Activated CD8-positive, alpha-beta memory T cell treated with anti-CD3 and anti-CD28 coated beads for 24 hours (primary cell): ENCODE measurements around the gene SOSTDC1.

Source experiments
- DNase-seq: peaks from one replicate; pipeline ENCODE4 v3.0.0-alpha.2; 2020

The SOSTDC1 gene

DNA sequence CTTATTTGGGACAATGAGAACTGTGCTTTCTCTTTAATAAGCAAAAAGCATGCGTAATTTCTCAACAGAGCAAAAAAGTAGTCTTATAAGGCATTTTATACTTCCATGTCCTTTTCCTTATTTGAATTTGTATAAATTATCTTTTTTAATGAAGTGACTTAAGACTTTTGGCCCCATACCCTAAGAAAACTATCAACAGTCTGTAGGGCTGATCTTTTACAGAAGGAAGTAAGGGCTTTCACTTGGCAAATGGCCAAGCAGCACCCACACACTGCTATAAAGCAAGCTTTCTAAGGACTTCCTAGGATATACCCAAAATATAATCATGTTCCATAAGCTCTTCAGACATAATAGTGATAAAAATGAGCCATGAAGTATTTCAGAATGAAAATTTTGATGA is 47.6 kb downstream of the SOSTDC1 start:
- DNase-seq, result no peak

DNA sequence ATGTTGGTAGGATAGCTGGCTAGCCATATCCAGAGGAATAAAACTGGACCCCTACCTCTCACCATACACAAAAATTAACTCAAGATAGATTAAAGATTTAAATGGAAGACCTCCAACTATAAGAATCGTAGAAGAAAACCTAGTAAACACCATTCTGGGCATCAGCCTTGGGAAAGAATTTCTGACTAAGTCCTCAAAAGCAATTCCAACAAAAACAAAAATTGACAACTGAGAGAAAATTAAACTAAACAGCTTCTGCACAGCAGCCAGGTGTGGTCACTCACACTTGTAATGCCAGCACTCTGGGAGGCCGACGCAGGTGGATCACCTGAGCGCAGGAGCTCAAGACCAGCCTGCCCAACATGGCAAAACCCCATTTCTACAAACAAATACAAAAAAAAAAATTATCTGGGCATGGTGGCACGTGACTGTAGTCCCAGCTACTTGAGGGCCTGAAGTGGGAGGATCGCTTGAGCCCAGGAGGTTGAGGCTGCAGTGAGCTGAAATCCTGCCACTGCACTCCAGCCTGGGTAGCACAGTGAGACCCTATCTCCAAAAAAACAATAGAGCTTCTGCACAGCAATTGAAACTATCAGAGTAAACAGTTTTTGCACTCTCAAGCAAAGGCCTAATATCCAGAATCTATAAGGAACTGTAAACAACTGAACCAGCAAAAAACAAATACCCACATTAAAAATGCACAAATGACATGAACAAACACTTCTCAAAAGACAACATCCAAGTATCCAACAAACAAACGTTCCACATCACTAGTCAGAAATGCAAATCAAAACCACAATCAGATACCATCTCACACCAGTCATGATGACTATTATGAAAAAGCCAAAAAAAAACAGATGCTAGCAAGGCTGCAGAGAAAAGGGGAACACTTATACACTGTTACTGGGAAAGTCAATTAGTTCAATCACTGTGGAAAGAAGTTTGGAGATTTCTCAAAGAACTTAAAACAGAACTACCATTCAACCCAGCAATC is 49.0 kb downstream of the SOSTDC1 start:
- DNase-seq, result no peak

DNA sequence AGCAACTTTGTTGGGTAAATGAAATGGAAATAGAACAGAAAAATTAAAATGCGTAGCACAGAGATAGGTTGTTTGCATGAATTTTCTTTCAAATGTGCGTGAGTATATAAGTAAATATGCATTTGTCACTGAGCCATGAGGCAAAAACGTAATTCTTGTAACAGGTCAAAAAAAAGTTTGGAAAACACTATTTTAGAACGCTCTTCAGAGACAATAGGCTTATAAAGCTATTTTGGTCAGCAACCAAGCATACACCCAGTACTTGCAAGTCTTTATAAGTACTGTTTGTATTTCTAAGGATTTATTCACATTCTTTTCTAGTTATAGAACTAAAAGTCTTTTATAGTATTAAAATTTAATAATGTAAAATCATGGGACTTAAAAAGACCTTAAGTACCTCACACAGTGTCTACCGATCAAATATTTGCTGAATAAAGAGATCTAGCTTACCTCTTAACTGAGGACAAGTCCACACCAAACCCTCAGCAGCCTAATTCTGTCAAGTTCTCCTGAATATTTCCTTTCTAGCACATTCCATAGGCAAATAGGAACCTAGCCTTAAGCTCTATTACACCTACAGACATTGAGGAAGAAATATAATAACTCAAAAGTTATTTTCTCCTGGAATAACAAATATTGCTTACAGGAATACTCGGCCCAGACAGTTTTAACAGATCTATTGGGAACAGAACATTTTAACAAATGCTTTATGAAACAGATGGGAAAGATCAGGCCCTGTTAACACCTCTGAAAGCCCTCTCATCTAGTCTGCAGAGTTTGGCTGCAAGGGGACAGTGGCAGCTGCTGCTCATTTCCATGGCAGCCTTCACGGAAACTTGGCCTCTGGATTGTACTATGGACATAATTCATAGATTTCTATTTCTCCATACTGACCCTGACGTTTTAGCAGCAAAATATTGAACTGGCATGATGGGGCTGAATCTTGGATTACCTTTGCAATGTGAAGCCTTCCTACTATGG is 53.0 kb downstream of the SOSTDC1 start:
- DNase-seq, result no peak
